NCI-H2029 (cell line): ENCODE data around the gene GNL3.

Experiments
- DNase-seq: peaks from one replicate; lab custom pipeline; 2025; lab: John Stamatoyannopoulos, UW

The GNL3 gene

GRCh38 chr3:52689151-52689550, 3.3 kb downstream of the GNL3 start:
- no peak for DNase-seq

- no peak for DNase-seq
These were observed 4.7 kb downstream of the GNL3 start for GRCh38 chr3:52690560-52690959.

- no peak for DNase-seq
These were observed 7.2 kb downstream of the GNL3 start for GRCh38 chr3:52693071-52693470.

GRCh38 chr3:52694528-52695189, 8.8 kb downstream of the GNL3 start:
- DNase-seq: no peak

GRCh38 chr3:52695798-52696671, 10.2 kb downstream of the GNL3 start:
- DNase-seq: no peak

- DNase-seq: no peak
These were observed 11.2 kb downstream of the GNL3 start for GRCh38 chr3:52696830-52697631.

GRCh38 chr3:52697632-52697965, 11.8 kb downstream of the GNL3 start:
- DNase-seq: no peak

- no peak for DNase-seq
These were observed 17.5 kb downstream of the GNL3 start for GRCh38 chr3:52703341-52703740.

DNA sequence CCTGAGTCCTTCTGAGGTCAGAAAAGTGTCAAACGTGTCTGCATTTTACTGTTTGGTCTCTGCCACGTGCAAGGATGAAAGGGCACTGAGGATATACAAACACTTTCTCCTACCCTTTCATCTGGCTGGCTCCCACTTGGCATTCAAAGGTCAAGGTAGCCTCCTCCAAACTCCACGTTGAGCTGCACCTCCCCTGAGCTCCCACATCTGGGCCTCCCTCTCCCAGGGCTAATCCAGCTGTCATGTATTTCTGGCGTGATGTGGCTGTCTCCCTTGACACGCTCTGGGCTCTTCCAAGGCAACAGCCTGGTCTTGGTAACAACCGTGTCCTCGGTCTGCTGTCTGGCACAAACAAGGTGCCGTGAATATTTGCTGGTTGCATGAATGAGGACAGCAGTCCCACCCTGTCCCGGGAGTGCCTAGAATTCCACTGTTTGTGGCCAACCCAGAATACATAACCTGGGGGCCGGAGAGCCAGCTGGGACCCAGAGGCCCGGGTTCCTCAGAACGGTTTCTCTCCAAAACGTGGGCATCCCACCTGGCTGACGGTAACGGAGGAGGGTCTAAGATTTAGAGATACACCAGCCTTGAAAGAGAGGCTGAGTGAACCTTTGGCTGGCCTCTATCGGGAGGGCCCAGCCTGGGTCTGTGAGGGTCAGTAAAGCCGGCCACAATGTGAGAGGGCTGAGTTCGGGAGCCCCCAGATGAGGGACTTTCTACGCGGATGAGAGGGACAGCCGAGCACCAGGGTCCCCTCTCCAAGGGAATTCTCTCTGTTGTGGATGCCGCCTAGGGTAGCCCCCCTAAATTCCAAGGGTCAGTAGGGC, 19.0 kb downstream of the GNL3 start:
- no peak for DNase-seq

- DNase-seq: no peak
These were observed 19.5 kb downstream of the GNL3 start for GRCh38 chr3:52705438-52705687.

DNA sequence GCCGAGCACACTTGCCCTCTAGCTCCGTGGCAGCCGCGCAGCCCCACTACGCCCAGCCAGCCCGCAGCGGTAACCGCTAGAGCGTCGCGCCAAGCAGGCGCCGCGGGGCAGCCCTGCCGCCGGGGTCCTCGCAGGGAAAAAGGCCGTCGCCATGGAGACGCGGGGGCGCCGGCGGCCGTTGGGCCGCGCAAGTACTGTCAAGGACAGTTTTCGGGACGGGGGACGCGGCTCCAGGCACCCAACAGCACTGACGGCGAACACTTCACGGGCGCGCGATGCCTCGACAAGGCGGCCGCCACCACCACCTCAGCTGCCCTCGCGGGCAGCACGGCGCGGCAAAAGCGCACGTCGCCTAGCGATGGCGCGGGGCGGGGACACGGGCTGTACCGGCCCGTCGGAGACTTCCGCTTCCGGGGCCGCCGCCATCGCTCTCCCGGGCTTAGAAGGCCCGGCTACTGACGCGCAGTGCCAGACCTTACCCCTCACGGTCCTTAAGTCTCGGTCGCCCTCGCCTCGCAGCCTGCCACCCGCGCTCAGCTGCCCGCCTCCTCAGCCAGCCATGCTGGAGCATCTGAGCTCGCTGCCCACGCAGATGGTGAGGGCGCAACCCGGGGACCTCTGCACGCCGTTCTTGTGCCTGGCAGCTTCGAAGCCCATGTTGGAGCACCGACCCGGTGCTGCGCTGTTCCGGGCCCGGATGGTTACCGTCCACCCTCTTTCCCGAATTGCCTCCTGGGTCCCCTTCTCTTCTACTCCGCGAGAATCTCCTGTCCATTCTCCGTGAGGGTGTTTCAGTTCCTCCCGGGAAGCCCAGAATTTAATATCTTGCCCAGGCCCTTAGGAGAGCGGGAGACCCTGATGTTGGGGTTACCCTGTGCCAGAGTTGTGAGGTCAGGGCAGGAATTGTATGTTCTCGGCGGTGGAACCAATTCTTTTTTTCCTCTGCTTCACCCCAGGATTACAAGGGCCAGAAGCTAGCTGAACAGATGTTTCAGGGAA, 20.2 kb downstream of the GNL3 start, which contains the start of the genes GLT8D1 and SPCS1:
Gene GLT8D1 (minus strand): TSS at position 104 of the 999 bp plus-strand sequence. CDS start 5,331 bp downstream, outside the sequence.
Gene SPCS1 (plus strand): TSS at position 419 of the 999 bp plus-strand sequence. CDS start 141 bp downstream, at position 560.
- peak; percentile 71 for DNase-seq

- no peak for DNase-seq
These were observed 21.8 kb downstream of the GNL3 start for GRCh38 chr3:52707585-52707984.

DNA sequence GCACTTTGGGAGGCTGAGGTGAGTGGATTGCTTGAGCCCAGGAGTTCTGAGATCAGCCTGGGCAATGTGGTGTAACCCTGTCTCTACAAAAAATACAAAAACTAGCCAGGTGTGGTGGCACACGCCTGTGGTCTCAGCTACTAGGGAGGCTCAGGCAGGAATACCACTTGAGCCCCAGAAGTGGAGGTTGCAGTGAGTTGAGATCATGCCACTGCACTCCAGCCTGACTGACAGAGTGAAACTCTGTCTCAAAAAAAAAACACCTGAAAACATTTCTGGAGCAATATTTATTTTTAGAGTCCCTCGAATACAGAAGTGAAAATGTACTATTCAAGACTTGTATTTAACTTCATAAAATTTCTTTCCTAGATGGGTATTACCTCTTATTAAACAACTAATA, 24.7 kb downstream of the GNL3 start:
- DNase-seq: no peak

DNA sequence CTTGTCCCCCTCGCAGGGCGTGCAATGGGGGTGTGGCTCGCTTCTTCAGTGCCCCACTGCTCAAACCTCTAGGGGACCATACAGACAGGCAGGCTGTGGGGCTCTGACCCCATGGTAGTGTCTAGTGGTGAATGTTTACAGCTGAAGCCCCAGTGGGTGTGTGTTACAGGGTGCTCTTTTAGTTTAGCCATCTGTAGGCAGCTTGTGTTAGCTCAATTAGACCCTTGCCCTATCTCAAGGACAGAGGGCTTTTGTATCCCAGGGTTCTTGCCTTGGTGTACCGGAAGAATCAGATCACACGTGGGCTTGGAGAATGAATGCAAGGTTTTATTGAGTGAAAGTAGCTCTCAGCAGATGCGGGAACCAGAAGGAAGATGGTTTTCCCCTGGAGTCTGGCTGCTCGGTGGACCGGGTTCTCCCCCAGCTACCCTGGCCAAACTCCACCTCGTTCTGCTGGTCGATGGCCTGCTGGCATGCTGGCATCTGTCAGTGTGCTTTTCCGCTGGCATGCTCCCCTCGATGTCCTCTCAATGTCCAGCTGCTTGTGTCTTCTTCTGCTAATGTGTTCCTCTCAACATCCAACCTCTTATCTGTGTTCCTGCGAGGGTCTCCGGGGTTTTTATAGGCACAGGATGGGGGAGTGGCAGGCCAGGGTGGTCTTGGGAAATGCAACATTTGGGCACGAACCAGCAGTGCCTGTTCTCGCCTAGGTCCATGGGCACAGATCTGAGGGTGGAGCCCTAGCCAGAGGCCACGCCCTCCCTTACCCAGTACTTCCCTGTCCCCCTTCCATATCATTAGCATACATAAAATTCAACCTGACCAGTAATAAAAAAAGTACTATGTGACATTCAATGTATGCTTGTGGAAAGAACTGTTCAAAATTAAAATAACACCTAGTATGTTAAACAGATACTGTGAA, 26.7 kb downstream of the GNL3 start:
- DNase-seq: no peak

DNA sequence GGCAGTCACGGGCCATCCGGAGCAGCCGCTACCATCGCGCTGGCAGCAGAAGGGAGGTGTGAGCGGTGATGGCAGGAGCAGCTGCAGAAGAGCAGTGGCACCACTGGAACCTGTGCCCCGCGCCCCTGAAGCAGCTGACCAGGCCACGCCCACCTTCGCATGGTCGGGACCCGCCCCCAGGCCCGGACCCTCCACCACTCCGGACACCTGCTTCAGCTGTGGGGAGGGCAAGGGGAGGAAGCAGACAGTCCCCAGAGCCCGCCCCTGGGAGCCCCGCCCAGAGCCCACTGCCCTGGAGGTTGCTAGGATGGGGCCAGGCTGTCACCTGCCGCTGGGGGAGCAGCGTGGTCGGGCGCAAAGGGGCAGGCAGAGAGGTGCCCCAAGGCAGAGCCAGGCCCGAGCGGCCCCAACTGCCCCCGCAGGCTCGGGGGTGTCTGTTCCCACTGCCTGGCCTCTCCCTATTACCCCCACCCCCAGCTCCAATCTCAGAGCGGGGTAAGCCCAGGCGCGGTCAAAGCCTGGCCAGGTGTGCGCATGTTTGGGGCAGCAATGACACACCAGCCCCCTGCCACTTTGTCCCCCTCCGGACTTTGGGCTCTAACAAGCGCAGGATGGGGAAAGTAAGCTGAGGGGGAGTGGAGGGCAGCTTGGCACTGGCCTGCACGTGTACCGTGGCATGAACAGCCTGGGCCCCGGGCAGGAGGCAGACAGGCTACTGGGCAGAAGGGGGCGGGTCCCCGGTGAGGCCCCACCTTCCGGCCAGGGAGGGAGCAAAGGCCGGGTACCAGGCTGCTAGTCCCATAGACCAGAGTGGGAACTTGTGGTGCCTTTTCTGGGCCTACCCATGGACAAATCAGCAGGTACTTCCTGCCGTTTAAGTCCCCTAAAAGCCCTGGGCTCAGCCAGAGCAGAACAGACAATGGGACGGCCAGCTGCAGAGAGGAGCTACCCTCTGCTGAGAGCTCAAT, 28.8 kb downstream of the GNL3 start:
- no peak for DNase-seq

DNA sequence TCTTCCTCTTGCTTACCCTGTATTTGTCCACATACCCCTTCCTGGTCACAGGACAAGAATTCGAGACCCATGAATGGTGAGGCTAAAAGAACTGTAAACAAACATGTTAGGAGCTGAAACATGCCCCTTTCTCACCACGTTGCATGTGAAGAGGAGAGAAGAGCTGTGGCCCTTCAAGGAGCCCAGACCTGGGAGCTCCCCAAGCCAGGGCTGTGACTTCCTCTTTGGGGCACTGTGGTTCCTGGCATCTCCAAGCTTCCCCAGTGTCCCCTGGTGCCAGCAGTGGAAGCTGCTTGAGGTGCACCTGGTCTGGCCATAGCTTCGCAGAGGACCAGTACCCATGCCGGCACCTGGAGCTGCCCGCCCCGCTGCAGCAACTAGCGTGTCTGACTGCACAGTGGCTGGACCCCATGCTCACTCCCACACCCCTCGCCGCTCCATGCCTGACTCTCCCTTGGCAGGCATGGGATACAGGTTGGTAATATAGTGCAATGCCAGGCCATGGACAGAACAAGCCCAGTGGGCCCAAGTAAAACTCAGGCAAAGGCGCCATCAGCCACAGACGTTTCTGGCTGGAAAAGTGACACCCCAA, 30.0 kb downstream of the GNL3 start:
- DNase-seq: no peak

DNA sequence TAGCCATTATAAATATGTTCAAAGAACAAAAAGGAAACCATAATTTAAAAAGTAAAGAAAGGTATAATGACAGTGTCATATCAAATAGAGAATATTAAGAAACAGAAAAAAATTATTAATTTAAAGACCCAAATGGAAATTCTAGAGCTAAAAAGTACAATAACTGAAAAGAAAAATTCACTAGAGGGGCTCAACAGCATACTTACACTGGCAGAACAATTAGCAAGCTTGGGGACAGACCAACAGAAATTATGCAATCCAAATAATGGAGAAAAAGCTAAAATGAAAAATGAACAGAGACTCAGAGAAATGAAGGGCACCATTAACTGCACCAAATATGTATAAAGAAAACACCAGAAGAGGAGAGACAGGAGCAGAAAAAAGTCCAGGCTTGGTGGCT, 33.8 kb downstream of the GNL3 start:
- DNase-seq: no peak
